Endothelial cell of umbilical vein (primary cell): ENCODE results near the gene FOXO6. TPM values are rescaled to one million over a fixed set of nuclear protein-coding genes. Genes with fewer than 3 reads are reported as not detected.

Experiments
- BruUV-seq: library from RNA; stranded (reverse); fragments of 400-500 nt; replicated peaks from 2 replicates; lab custom pipeline; 2021; lab: Mats Ljungman, UMichigan
- CTCF ChIA-PET: fragments of 300-600, 350-600 bp; sonication (Branson Sonifier 250); formaldehyde crosslinking; loops from one replicate; lab custom pipeline; 2021; ENCODE audit warnings: antibody characterized with exemption, inconsistent platforms; lab: Charles Lee
- POLR2A ChIA-PET: fragments of 300-600, 350-600 bp; sonication (Branson Sonifier 250); formaldehyde crosslinking; loops from one replicate; lab custom pipeline; 2021; ENCODE audit warnings: antibody characterized with exemption, inconsistent platforms; lab: Charles Lee
- DNase-seq: peaks from one replicate; pipeline ENCODE4 v3.0.0-alpha.2; 2011; ENCODE audit warnings: low read depth, low spot score
- FAIRE-seq: peaks from 2 replicates; lab custom pipeline; 2011; peaks lifted over from hg19 to GRCh38; lab: Jason Lieb, UNC
- H2AFZ ChIP-seq: 2 replicates; pipeline ENCODE4 v1.6.0; 2012; ENCODE audit warnings: low read depth, low read length, control low read depth, inconsistent platforms
- H3K27ac ChIP-seq: 2 replicates; pipeline ENCODE4 v1.5.1; 2011; ENCODE audit warnings: low read depth, mild to moderate bottlenecking, control low read depth, low read length, moderate library complexity; ENCODE audit not compliant: insufficient read depth
- H3K27me3 ChIP-seq, 2 experiments: 2 replicates each; pipeline versions ENCODE4 v1.6.0 to v1.6.1; 2011; ENCODE audit warnings: low read length in 2 of 2, mixed read lengths in 1 of 2; ENCODE audit not compliant: control insufficient read depth in 2 of 2, insufficient read depth in 2 of 2
- H3K36me3 ChIP-seq, 2 experiments: 2 replicates in 1 of 2; 3 replicates in 1 of 2; pipeline ENCODE4 v1.5.1; 2011; ENCODE audit warnings: low read length in 2 of 2, mild to moderate bottlenecking in 1 of 2, moderate library complexity in 1 of 2; ENCODE audit not compliant: control insufficient read depth in 2 of 2, insufficient read depth in 2 of 2; ENCODE audit errors: extremely low read depth in 1 of 2
- H3K4me1 ChIP-seq: 3 replicates; pipeline ENCODE4 v1.5.1; 2011; ENCODE audit warnings: mild to moderate bottlenecking, low read length; ENCODE audit not compliant: control insufficient read depth, insufficient read depth; ENCODE audit errors: extremely low read depth
- H3K4me2 ChIP-seq: 2 replicates; pipeline ENCODE4 v1.6.1; 2011; ENCODE audit warnings: low read length, control low read depth, mixed read lengths; ENCODE audit not compliant: insufficient read depth
- H3K4me3 ChIP-seq, 3 experiments: fragments of 200-600 bp in 1 of 3; sonication (generic), shearing (Covaris generic) in 1 of 3; replicated peaks in 1 of 3; 2 replicates each; pipeline ENCODE4 v1.5.1; 2011 to 2016; ENCODE audit warnings: control low read depth in 3 of 3, low read length in 3 of 3, mild to moderate bottlenecking in 2 of 3, inconsistent platforms in 1 of 3, low read depth in 1 of 3, moderate library complexity in 1 of 3; ENCODE audit not compliant: insufficient read depth in 1 of 3
- H3K79me2 ChIP-seq: 2 replicates; pipeline ENCODE4 v1.6.0; 2012; ENCODE audit warnings: low read length, inconsistent platforms; ENCODE audit not compliant: control insufficient read depth, insufficient read depth
- H3K9ac ChIP-seq: replicated peaks from 2 replicates; pipeline ENCODE3; 2011; ENCODE audit warnings: low read length, control low read depth; ENCODE audit not compliant: insufficient read depth; ENCODE audit errors: extremely low read depth
- H3K9me1 ChIP-seq: replicated peaks from 3 replicates; pipeline ENCODE4 v1.6.0; 2011; ENCODE audit warnings: mild to moderate bottlenecking, low read length; ENCODE audit not compliant: control insufficient read depth, insufficient read depth; ENCODE audit errors: extremely low read depth
- H3K9me3 ChIP-seq: replicated peaks from 2 replicates; pipeline ENCODE4 v1.5.1; 2012; ENCODE audit warnings: low read length, inconsistent platforms; ENCODE audit not compliant: control insufficient read depth, insufficient read depth
- H4K20me1 ChIP-seq: replicated peaks from 2 replicates; pipeline ENCODE3; 2011; ENCODE audit warnings: mild to moderate bottlenecking, low read length; ENCODE audit not compliant: control insufficient read depth, insufficient read depth; ENCODE audit errors: extremely low read depth
- CTCF ChIP-seq, 2 donors: IDR thresholded peaks; 1 replicate in 1 of 2; 2 replicates in 1 of 2; pipeline ENCODE4 v1.5.1; 2011; ENCODE audit warnings: low read length in 2 of 2, mild to moderate bottlenecking in 2 of 2, moderate library complexity in 2 of 2, control low read depth in 1 of 2, inconsistent platforms in 1 of 2, low read depth in 1 of 2; ENCODE audit not compliant: insufficient read depth in 1 of 2; ENCODE audit errors: extremely low read depth in 1 of 2
- EZH2 ChIP-seq: IDR thresholded peaks from 2 replicates; pipeline ENCODE4 v1.6.1; 2012; ENCODE audit warnings: borderline replicate concordance, low read depth, mild to moderate bottlenecking, moderate library complexity, low read length, inconsistent platforms; ENCODE audit not compliant: severe bottlenecking
- FOS ChIP-seq: IDR thresholded peaks from 2 replicates; pipeline ENCODE4 v1.6.1; 2011; ENCODE audit warnings: mild to moderate bottlenecking, low read length, moderate library complexity, borderline replicate concordance; ENCODE audit not compliant: insufficient read depth
- GATA2 ChIP-seq: IDR thresholded peaks from 2 replicates; pipeline ENCODE4 v1.7.0; 2011; ENCODE audit warnings: low read depth, mild to moderate bottlenecking, moderate library complexity, mixed read lengths, low read length; ENCODE audit not compliant: insufficient read length, insufficient read depth
- JUN ChIP-seq: IDR thresholded peaks from 2 replicates; pipeline ENCODE4 v1.6.1; 2011; ENCODE audit warnings: borderline replicate concordance, low read depth; ENCODE audit not compliant: insufficient read length, insufficient read depth
- MAX ChIP-seq: IDR thresholded peaks from 2 replicates; pipeline ENCODE4 v1.6.1; 2011; ENCODE audit not compliant: insufficient read depth, insufficient read length
- MYC ChIP-seq: IDR thresholded peaks from one replicate; pipeline ENCODE4 v1.6.1; 2011; ENCODE audit warnings: mild to moderate bottlenecking, low read depth, low read length
- POLR2A ChIP-seq: IDR thresholded peaks from 2 replicates; pipeline ENCODE4 v1.6.1; 2012; ENCODE audit warnings: low read depth, mild to moderate bottlenecking, control low read depth, low read length
- POLR2AphosphoS5 ChIP-seq: IDR thresholded peaks from 2 replicates; pipeline ENCODE4 v1.6.1; 2012; ENCODE audit warnings: low read depth, mild to moderate bottlenecking, control low read depth, low read length, moderate library complexity; ENCODE audit not compliant: insufficient read depth
- dilution Hi-C: fragments of 300-500 bp; cut with MboI; formaldehyde crosslinking; loops from one replicate; pipeline ENCODE4 v1.15.0; 2019; ENCODE audit warnings: low sequenced_read_pairs; ENCODE audit not compliant: extremely low pct_ligation_motif_present
- intact Hi-C: fragments of 100-400 bp; cut with micrococcal nuclease; formaldehyde crosslinking; loops from one replicate; pipeline ENCODE4 v1.10.0; 2022
- polyA plus RNA-seq, 4 experiments: library from polyadenylated mRNA; depleted of rRNA in 3 of 4; stranded (reverse) in 3 of 4; unstranded in 1 of 4; fragments of >200 nt; gene quantifications; 2 replicates each; pipeline versions ENCODE4 v1.2.1 to v1.2.3, GENCODE V29; 2011 to 2012; ENCODE audit warnings: missing spikeins in 1 of 4
- total RNA-seq: library from RNA; stranded (reverse); gene quantifications from 2 replicates; pipeline ENCODE4 v1.2.3, GENCODE V29; 2021

FOXO6 gene
- total and polyA plus RNA-seq, 2 donors (not counting 3 experiments of a cell fraction or from before 2014, with no cell fraction given), result 0.04 to 0.38 TPM

GRCh38 chr1:41394959-41395956 is 34.0 kb downstream of the FOXO6 start:
- H3K4me1 ChIP-seq, result no peaks in the 10 kb centered on the region
- no peak overlapping the region for H3K4me2 ChIP-seq
- CTCF ChIA-PET, result interaction anchor here (0.7 to 1.5 kb wide), 4 partner anchors 9 to 113 kb away, joined by 3 to 6 read pairs (median 3); no protein-coding TSS in a partner anchor
- TF ChIP-seq JUN, result no peak
- TF ChIP-seq POLR2AphosphoS5, result no peak
- no peak for TF ChIP-seq MAX
- no peak for TF ChIP-seq POLR2A
- TF ChIP-seq GATA2, result no peak
- TF ChIP-seq MYC, result no peak
- no peak for TF ChIP-seq EZH2
- no peak for TF ChIP-seq CTCF (IDR thresholded peaks at IDR 0.05; ENCODE audit: extremely low read depth in 1 of 2, insufficient read depth in 1 of 2, low read depth in 1 of 2, low read length in 2 of 2)
- no peak for TF ChIP-seq FOS
- no peak overlapping the region for H3K4me3 ChIP-seq
- no TSS peak for BruUV-seq
- dilution Hi-C loops (no loop called here), intact Hi-C loops (no loop called here)
- no peaks in the 10 kb centered on the region for H3K9me3 ChIP-seq
- no peak overlapping the region for H2AFZ ChIP-seq
- H3K79me2 ChIP-seq, result no peaks in the 10 kb centered on the region
- no peak for DNase-seq
- H3K9ac ChIP-seq, result no peak overlapping the region
- H3K9me1 ChIP-seq, result no peaks in the 10 kb centered on the region
- peaks cover 0 to 2% of the 10 kb centered on the region in 2 experiments for H3K27me3 ChIP-seq
- POLR2A ChIA-PET, result no interaction called here
- no peaks in the 10 kb centered on the region for H3K36me3 ChIP-seq
- no peak for FAIRE-seq
- H4K20me1 ChIP-seq, result no peaks in the 10 kb centered on the region
- no peak overlapping the region for H3K27ac ChIP-seq
